PFSK-1 (cell line): ENCODE results near the gene COPZ2.

ENCODE experiments used
- POLR2AphosphoS5 ChIP-seq: IDR thresholded peaks from 2 replicates; pipeline ENCODE4 v1.6.1; 2012; ENCODE audit warnings: low read depth, mild to moderate bottlenecking, control low read depth, low read length, moderate library complexity
- REST ChIP-seq, 2 experiments: IDR thresholded peaks; 2 replicates each; pipeline versions ENCODE4 v1.6.1 to v1.8.0; 2011 to 2012; ENCODE audit warnings: low read depth in 2 of 2, low read length in 2 of 2, control low read depth in 1 of 2, inconsistent platforms in 1 of 2, mild to moderate bottlenecking in 1 of 2, moderate library complexity in 1 of 2; ENCODE audit not compliant: insufficient read depth in 1 of 2
- SIN3A ChIP-seq: IDR thresholded peaks from 2 replicates; pipeline ENCODE4 v1.6.1; 2012; ENCODE audit warnings: mild to moderate bottlenecking, low read length, moderate library complexity, borderline replicate concordance; ENCODE audit not compliant: insufficient read depth
- TAF1 ChIP-seq: IDR thresholded peaks from 2 replicates; pipeline ENCODE4 v1.6.1; 2012; ENCODE audit warnings: low read length, control low read depth, borderline replicate concordance; ENCODE audit not compliant: insufficient read depth

GRCh38 chr17:48031966-48032365 lies 5.6 kb downstream of the COPZ2 start:
- no peak for TF ChIP-seq TAF1
- TF ChIP-seq REST (IDR thresholded peaks at IDR 0.05; ENCODE audit: insufficient read depth in 1 of 2, low read depth in 2 of 2, low read length in 2 of 2) = no peak
- TF ChIP-seq POLR2AphosphoS5 = no peak
- no peak for TF ChIP-seq SIN3A
